Neuronal stem cell (in vitro differentiated cells): Measurements from ENCODE around the gene TRIM9.

Experiments
- DNase-seq: peaks from one replicate; pipeline ENCODE4 v3.0.0-alpha.2; 2013; ENCODE audit warnings: low spot score
- H2AFZ ChIP-seq: one replicate; pipeline ENCODE4 v1.6.1; 2013; ENCODE audit warnings: mild to moderate bottlenecking, low read length, inconsistent platforms
- H2AK5ac ChIP-seq: 2 replicates; pipeline ENCODE4 v1.6.1; 2013; ENCODE audit warnings: low read depth, mild to moderate bottlenecking, inconsistent platforms, low read length, moderate library complexity, mixed read lengths
- H2BK120ac ChIP-seq: 2 replicates; pipeline ENCODE4 v1.6.1; 2013; ENCODE audit warnings: low read depth, mild to moderate bottlenecking, inconsistent platforms, low read length, moderate library complexity, mixed read lengths
- H2BK12ac ChIP-seq: one replicate; pipeline ENCODE4 v1.6.1; 2013; ENCODE audit warnings: low read length, inconsistent platforms
- H2BK15ac ChIP-seq: 2 replicates; pipeline ENCODE4 v1.6.1; 2013; ENCODE audit warnings: mild to moderate bottlenecking, low read length, inconsistent platforms, mixed read lengths
- H2BK5ac ChIP-seq: one replicate; pipeline ENCODE4 v1.6.1; 2013; ENCODE audit warnings: inconsistent platforms, mild to moderate bottlenecking, low read length, moderate library complexity
- H3K14ac ChIP-seq: one replicate; pipeline ENCODE4 v1.6.1; 2013; ENCODE audit warnings: low read length, inconsistent platforms
- H3K18ac ChIP-seq: 2 replicates; pipeline ENCODE4 v1.6.1; 2013; ENCODE audit warnings: low read length, inconsistent platforms
- H3K23ac ChIP-seq: 2 replicates; pipeline ENCODE4 v1.6.1; 2013; ENCODE audit warnings: low read depth, mild to moderate bottlenecking, mixed read lengths, low read length, inconsistent platforms; ENCODE audit not compliant: poor library complexity
- H3K27ac ChIP-seq: replicated peaks from 3 replicates; pipeline ENCODE4 v1.5.1; 2013; ENCODE audit warnings: low read length, inconsistent platforms
- H3K27me3 ChIP-seq, 3 experiments: 2 replicates each; pipeline ENCODE4 v1.6.1; 2013; ENCODE audit warnings: low read length in 3 of 3, mild to moderate bottlenecking in 2 of 3, inconsistent platforms in 1 of 3, low read depth in 1 of 3, mixed read lengths in 1 of 3, moderate library complexity in 1 of 3; ENCODE audit not compliant: control insufficient read depth in 3 of 3, insufficient read depth in 3 of 3
- H3K36me3 ChIP-seq, 2 donors: replicated peaks in 1 of 2; 2 replicates each; pipeline ENCODE4 v1.6.1; 2013; ENCODE audit warnings: low read length in 2 of 2; ENCODE audit not compliant: control insufficient read depth in 2 of 2, insufficient read depth in 2 of 2
- H3K4ac ChIP-seq: 2 replicates; pipeline ENCODE4 v1.6.1; 2013; ENCODE audit warnings: inconsistent platforms, mild to moderate bottlenecking, low read length, moderate library complexity
- H3K4me1 ChIP-seq, 2 donors: 1 replicate in 1 of 2; 2 replicates in 1 of 2; pipeline ENCODE4 v1.6.1; 2013; ENCODE audit warnings: low read length in 2 of 2, low read depth in 1 of 2; ENCODE audit not compliant: control insufficient read depth in 2 of 2, insufficient read depth in 1 of 2
- H3K4me2 ChIP-seq: one replicate; pipeline ENCODE4 v1.6.1; 2013; ENCODE audit warnings: mild to moderate bottlenecking, low read length, inconsistent platforms; ENCODE audit not compliant: insufficient read depth, poor library complexity, severe bottlenecking
- H3K4me3 ChIP-seq, 2 donors: 2 replicates each; pipeline ENCODE4 v1.5.1; 2013; ENCODE audit warnings: low read length in 2 of 2, mild to moderate bottlenecking in 2 of 2, inconsistent platforms in 1 of 2, moderate library complexity in 1 of 2
- H3K79me1 ChIP-seq: one replicate; pipeline ENCODE4 v1.6.1; 2013; ENCODE audit warnings: low read depth, mild to moderate bottlenecking, inconsistent platforms, low read length, moderate library complexity
- H3K9ac ChIP-seq: one replicate; pipeline ENCODE4 v1.6.1; 2013; ENCODE audit warnings: mild to moderate bottlenecking, low read depth, low read length, inconsistent platforms; ENCODE audit not compliant: poor library complexity
- H3K9me3 ChIP-seq, 2 donors: replicated peaks in 1 of 2; 2 replicates each; pipeline versions ENCODE3 to v1.6.1; 2013; ENCODE audit warnings: low read length in 2 of 2, mild to moderate bottlenecking in 2 of 2, inconsistent platforms in 1 of 2, low read depth in 1 of 2, mixed read lengths in 1 of 2, moderate library complexity in 1 of 2; ENCODE audit not compliant: control insufficient read depth in 2 of 2, insufficient read depth in 1 of 2
- H4K8ac ChIP-seq: one replicate; pipeline ENCODE4 v1.6.1; 2013; ENCODE audit warnings: low read depth, mild to moderate bottlenecking, inconsistent platforms, low read length, moderate library complexity
- H4K91ac ChIP-seq: one replicate; pipeline ENCODE4 v1.6.1; 2013; ENCODE audit warnings: low read length, low read depth, mild to moderate bottlenecking, inconsistent platforms; ENCODE audit not compliant: poor library complexity
- WGBS, 2 donors: extraction: QIAGEN DNeasy Blood & Tissue Kit; methylation state at CpG; one replicate each; pipeline ENCODE4 v1.1.7; 2013; ENCODE audit warnings: missing lambda C conversion rate in 2 of 2, mixed read lengths in 1 of 2; ENCODE audit not compliant: insufficient read length in 2 of 2, insufficient replicate concordance in 1 of 2; ENCODE audit errors: extremely low coverage in 2 of 2; 5-methylcytosine and 5-hydroxymethylcytosine counted together

TRIM9 gene

GRCh38 chr14:51067295-51067694 lies 27.6 kb downstream of the TRIM9 start:
- Histone ChIP-seq H2BK12ac (no peak overlapping the region), H3K4ac (no peak overlapping the region), H2AK5ac (no peak overlapping the region), H4K91ac (no peak overlapping the region), H2BK5ac (no peak overlapping the region), H4K8ac (no peak overlapping the region), H2BK15ac (no peak overlapping the region), H3K18ac (peak overlapping the region; percentile 44), H3K36me3 (no peaks in the 10 kb centered on the region), H3K14ac (no peak overlapping the region), H3K4me1 (peaks cover 2 to 3% of the 10 kb centered on the region in 2 donors), H2AFZ (peak overlapping the region; percentile 28), H3K9me3 (peaks cover 0 to 9% of the 10 kb centered on the region in 2 donors), H3K4me3 (peak overlapping the region in 1 of 2 donors; percentile 16), H3K27me3 (no peaks in the 10 kb centered on the region), H3K79me1 (no peaks in the 10 kb centered on the region), H3K23ac (no peak overlapping the region), H3K9ac (no peak overlapping the region), H3K27ac (no peak overlapping the region), H2BK120ac (no peak overlapping the region), H3K4me2 (no peak overlapping the region)
- no CpG with 5 or more reads among the region's 4 CpGs for WGBS, 2 donors
- no peak for DNase-seq

- no peaks in the 10 kb centered on the region for H3K36me3 ChIP-seq
- no peak overlapping the region for H2BK12ac ChIP-seq
- no peak overlapping the region for H3K9ac ChIP-seq
- peaks cover 2 to 3% of the 10 kb centered on the region in 2 donors for H3K4me1 ChIP-seq
- H2AK5ac ChIP-seq, result no peak overlapping the region
- no peak overlapping the region for H3K23ac ChIP-seq
- no peak overlapping the region for H3K4me3 ChIP-seq
- no peak overlapping the region for H2BK5ac ChIP-seq
- WGBS, 2 donors, result no CpG with 5 or more reads among the region's 8 CpGs
- no peak overlapping the region for H3K27ac ChIP-seq
- no peak overlapping the region for H3K14ac ChIP-seq
- H3K4me2 ChIP-seq, result no peak overlapping the region
- H3K79me1 ChIP-seq, result no peaks in the 10 kb centered on the region
- H2AFZ ChIP-seq, result no peak overlapping the region
- no peak overlapping the region for H3K4ac ChIP-seq
- no peak for DNase-seq
- no peak overlapping the region for H3K18ac ChIP-seq
- H2BK120ac ChIP-seq, result no peak overlapping the region
- no peak overlapping the region for H4K91ac ChIP-seq
- H4K8ac ChIP-seq, result no peak overlapping the region
- peaks cover 0 to 9% of the 10 kb centered on the region in 2 donors for H3K9me3 ChIP-seq
- no peak overlapping the region for H2BK15ac ChIP-seq
- no peaks in the 10 kb centered on the region for H3K27me3 ChIP-seq
Observed at GRCh38 chr14:51066576-51066975, 28.3 kb downstream of the TRIM9 start.

GRCh38 chr14:51059032-51059431 lies 35.9 kb downstream of the TRIM9 start:
- Histone ChIP-seq H2AK5ac (no peak overlapping the region), H3K27me3 (no peaks in the 10 kb centered on the region), H3K4me1 (peaks cover 0 to 2% of the 10 kb centered on the region in 2 donors), H3K9ac (no peak overlapping the region), H3K23ac (no peak overlapping the region), H3K4me3 (no peak overlapping the region), H3K79me1 (no peaks in the 10 kb centered on the region), H3K27ac (no peak overlapping the region), H2BK15ac (no peak overlapping the region), H3K18ac (no peak overlapping the region), H3K36me3 (no peaks in the 10 kb centered on the region), H2BK120ac (no peak overlapping the region), H4K91ac (no peak overlapping the region), H3K4ac (no peak overlapping the region), H2BK12ac (no peak overlapping the region), H3K9me3 (peaks cover 0 to 9% of the 10 kb centered on the region in 2 donors), H3K4me2 (no peak overlapping the region), H2AFZ (no peak overlapping the region), H3K14ac (no peak overlapping the region), H4K8ac (no peak overlapping the region), H2BK5ac (no peak overlapping the region)
- DNase-seq, result no peak
- no CpG with 5 or more reads among the region's 2 CpGs for WGBS, 2 donors

GRCh38 chr14:51058382-51058781 lies 36.5 kb downstream of the TRIM9 start:
- peaks cover 0 to 2% of the 10 kb centered on the region in 2 donors for H3K4me1 ChIP-seq
- WGBS, 2 donors, result no CpG with 5 or more reads among the region's 4 CpGs
- no peak for DNase-seq
- peaks cover 0 to 6% of the 10 kb centered on the region in 2 donors for H3K9me3 ChIP-seq
- H2BK5ac ChIP-seq, result no peak overlapping the region
- H3K23ac ChIP-seq, result no peak overlapping the region
- H3K4me3 ChIP-seq, result no peak overlapping the region
- H4K91ac ChIP-seq, result no peak overlapping the region
- H2BK120ac ChIP-seq, result no peak overlapping the region
- no peak overlapping the region for H4K8ac ChIP-seq
- peak overlapping the region; percentile 25 for H3K18ac ChIP-seq
- H3K14ac ChIP-seq, result no peak overlapping the region
- no peak overlapping the region for H2BK12ac ChIP-seq
- no peak overlapping the region for H3K9ac ChIP-seq
- H3K4ac ChIP-seq, result no peak overlapping the region
- no peak overlapping the region for H2AFZ ChIP-seq
- no peaks in the 10 kb centered on the region for H3K36me3 ChIP-seq
- no peak overlapping the region for H3K4me2 ChIP-seq
- no peak overlapping the region for H2BK15ac ChIP-seq
- H3K27me3 ChIP-seq, result no peaks in the 10 kb centered on the region
- H2AK5ac ChIP-seq, result no peak overlapping the region
- H3K79me1 ChIP-seq, result no peaks in the 10 kb centered on the region
- H3K27ac ChIP-seq, result no peak overlapping the region
